NCI-H1092 (cell line): Measurements from ENCODE around the gene CAPN15.

ENCODE experiments used
- DNase-seq: peaks from one replicate; lab custom pipeline; 2025; lab: John Stamatoyannopoulos, UW

The CAPN15 gene

DNA sequence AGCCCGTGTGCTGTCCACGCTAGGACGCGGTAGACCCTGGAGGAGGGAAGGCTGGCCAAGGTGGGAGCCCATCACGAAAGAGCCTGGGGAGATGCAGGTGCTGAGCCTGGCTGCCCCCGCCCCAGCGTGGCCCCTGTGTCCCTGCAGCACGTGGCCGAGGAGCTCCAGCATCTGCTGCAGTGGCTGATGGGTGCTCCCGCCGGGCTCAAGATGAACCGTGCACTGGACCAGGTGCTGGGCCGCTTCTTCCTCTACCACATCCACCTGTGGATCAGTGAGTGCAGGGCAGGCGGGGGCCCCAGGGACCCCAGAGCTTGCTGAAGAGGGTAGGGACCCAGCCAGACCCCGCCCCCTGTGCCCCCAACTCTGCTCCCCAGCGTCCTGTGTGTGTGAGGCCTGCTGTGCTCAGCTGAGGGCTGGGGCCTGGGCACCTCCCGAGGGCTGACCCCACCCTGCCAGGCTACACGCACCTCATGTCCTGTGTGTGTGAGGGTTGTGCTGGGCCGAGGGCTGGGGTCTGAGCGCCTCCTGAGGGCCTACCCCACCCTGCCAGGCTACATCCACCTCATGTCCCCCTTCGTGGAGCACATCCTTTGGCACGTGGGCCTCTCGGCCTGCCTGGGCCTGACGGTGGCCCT, 50.8 kb downstream of the CAPN15 start:
- no peak for DNase-seq

DNA sequence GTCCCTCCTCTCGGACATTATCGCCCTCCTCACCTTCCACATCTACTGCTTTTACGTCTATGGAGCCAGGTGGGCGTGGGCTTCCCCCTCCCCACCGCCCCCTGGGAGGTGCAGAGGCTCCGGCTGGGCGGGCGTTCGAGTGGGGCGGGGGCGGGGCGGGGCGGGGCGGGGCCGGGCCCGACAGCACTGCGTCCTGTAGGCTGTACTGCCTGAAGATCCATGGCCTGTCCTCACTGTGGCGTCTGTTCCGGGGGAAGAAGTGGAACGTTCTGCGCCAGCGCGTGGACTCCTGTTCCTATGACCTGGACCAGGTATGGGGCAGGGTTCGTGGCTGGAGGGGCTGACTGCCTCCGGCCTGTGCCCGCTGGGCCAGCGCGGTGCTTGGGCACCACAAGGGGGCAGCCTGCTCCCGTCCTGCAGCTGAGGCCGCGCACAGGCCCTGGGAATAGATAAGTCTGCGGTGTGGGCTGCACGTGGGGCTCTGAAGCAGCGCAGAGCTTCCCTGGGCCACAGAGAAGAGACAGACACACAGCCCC, 51.4 kb downstream of the CAPN15 start:
- DNase-seq, result no peak

GRCh38 chr16:580141-580945, 52.8 kb downstream of the CAPN15 start:
- DNase-seq, result no peak

DNA sequence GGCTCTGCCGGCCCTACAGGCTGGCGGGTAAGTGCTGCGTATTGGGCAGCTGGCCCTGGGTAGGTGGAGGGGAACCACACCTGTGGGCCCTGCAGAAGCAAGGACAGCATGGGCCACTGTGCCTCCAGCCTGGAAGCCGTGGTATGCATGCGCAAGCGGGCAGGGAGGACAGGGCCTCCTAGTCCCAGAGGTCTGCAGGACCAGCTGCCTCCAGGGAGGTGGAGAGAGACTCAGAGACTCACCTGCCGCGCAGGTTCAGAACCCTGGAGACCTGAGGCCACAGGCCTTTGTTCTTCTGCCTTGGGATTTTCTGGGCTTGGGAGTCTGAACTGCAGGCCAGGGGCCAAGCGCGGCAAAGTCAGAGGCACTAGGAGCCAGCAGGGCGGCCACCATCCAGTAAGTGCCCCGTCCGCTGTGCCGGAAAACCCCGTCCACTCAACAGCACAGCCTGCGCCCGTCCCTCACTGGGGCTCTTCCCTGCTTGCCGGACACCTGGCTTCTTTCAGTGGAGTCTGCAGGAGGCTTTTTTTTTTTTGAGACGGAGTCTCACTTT, 53.5 kb downstream of the CAPN15 start:
- no peak for DNase-seq

DNA sequence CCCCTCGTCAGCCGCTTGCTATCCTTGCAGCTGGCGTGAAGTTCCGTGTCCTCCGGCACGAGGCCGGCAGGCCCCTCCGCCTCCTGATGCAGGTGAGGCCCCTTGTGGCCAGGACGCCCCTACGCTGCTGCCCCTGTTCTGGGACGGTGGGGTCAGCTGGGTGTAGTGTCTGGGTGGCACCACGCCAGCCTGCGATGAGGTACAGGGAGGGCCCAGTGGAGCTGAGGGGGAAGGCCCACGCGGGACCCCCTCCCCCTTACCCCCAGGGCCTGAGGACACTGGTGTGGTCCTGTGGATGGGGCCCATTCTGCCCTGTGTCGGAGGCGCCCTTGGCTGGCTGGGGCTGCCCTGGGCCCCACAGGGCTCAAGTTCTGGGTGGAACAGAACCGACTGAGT, 54.7 kb downstream of the CAPN15 start:
- DNase-seq, result no peak

- no peak for DNase-seq
Measured at GRCh38 chr16:582614-583331, 55.3 kb downstream of the CAPN15 start.

GRCh38 chr16:583470-583814, 55.9 kb downstream of the CAPN15 start:
- DNase-seq, result no peak

GRCh38 chr16:583815-584591, 56.5 kb downstream of the CAPN15 start:
- DNase-seq, result peak; percentile 37

DNA sequence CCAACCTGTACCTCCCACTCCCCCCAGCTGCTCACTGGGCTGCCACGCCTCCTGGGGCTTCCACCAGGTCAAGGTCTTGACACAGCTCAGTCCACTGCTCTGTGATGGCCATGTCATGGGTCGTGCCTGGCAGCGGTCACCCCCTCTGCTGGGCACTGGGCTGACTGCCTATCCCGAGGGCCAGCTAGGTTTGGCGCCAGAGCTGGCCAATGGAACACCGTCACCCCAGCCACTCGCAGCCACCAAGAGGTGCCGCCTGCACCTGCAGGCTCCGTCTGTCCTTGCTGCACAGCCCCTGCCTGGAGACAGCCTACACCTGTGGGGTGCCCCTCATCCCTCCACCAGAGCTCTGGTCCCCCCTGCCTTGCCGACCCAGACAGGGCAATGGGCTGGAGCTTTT, 57.8 kb downstream of the CAPN15 start:
- DNase-seq, result peak; percentile 17

- no peak for DNase-seq
Measured at GRCh38 chr16:586047-586644, 58.6 kb downstream of the CAPN15 start.

DNA sequence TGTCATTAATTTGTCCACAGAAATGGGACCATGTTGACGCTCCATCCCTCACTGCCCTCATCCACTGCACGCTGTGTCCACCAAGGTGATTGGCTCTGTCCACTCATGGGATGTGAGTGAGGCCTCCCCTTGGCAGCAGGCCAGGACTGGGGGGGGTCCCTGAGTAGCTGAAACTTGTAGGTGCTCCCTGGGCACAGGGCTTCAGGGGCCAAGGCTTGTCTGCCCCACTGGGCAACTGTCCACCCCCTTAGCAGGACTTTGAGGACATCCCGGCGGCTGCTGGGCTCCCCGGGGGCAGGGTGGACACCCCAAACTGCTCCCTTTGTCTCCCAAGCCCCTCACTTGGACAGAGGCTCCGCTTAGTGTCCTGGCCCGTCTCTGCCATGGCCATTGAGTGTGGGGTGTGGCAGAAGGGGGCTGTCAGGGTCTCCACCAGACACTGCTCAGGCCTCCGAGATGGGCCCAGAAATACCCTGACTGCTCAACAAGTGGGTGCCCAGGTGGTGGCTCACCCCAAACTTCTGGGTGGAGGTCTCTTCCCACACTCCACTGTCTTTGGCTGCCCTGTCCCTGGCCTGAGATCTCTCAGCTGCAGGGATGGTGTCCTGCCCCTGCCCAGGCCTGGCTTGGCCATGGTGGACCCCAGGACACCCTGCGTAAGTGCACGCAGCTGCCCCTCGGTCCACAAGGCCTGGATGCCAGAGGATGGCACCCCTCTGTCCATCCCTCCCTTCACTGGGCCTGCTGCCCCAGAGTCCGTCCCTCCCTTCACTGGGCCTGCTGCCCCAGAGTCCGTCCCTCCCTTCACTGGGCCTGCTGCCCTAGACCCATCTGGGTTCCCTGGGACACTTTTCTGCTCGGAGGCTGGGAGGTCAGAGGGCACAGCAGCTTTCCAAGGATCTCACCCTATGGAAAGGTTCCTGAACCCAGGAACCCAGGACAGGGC, 59.4 kb downstream of the CAPN15 start:
- no peak for DNase-seq

- peak; percentile 21 for DNase-seq
Measured at GRCh38 chr16:588639-588888, 61.1 kb downstream of the CAPN15 start.

- peak; percentile 92 for DNase-seq
Measured at GRCh38 chr16:588889-589657, 61.6 kb downstream of the CAPN15 start.

DNA sequence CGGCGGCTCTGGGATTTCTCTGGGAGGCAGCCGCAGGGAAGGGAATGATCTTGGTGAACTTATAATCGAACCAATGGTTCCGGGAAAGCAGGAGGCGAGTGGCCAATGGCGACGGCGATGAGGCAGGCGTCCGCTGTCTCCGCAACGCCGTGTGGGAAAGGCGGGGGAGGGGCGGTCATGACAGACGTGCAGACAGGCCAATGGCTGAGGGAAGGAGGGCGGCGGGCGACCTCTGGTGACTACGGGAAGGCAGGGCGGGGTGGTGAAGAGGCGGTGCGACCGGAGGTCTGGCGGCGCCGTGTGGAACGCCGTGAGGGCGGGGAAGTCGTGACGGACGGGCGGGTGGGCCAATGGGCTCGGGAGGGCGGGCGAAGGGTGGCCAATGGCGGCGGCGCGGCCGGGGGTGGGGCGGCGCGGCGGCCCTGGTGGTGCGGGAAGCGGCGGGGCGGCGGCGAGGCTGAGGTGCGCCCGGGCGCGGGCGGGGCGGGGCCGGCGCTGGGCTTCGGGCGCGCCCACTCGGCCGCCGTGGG, 62.2 kb downstream of the CAPN15 start, which contains the start of gene RAB40C:
TSS of gene RAB40C (plus strand) at position 409 of the 530 bp plus-strand sequence. CDS start 226 bp downstream, outside the sequence.
- DNase-seq, result peak; percentile 97

DNA sequence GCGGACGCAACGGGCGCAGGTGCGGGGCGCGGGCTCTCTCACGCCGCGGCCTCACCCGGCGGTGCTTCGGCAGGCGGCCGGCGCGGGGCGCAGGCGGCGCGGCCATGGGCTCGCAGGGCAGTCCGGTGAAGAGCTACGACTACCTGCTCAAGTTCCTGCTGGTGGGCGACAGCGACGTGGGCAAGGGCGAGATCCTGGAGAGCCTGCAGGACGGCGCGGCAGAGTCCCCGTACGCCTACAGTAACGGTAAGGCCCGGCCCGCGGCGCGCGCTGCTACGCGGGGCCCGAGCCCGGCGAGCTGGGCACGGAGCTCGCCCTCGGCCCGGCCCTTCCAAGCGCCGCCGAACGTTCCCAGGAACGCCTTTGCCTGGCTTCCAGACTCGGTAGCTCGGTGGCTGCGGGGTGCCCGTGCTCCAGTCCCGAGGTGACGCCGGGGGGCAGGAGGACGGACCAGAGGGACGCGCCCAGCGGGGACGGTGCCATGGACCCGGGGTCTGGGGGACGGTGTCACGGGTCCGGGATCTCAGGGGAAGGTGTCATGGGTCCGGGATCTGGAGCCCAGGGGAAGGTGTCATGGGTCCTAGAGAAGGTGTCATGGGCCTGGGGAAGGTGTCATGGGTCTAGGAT, 62.8 kb downstream of the CAPN15 start:
- DNase-seq, result no peak

DNA sequence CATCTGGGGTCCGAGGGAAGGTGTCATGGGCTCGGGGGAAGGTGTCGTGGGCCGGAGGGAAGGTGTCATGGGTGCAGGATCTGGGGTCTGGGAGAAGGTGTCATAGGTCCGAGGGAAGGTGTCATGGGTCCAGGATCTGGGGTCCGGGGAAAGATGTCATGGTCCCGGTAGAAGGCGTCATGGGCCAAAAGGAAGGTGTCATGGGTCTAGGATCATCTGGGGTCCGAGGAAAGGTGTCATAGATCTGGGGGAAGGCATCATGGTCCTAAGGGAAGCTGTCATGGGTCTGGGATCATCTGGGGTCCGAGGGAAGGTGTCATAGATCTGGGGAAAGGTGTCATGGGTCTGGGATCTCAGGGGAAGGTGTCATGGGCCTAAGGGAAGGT, 63.3 kb downstream of the CAPN15 start:
- no peak for DNase-seq

GRCh38 chr16:591231-591630, 63.7 kb downstream of the CAPN15 start:
- no peak for DNase-seq

GRCh38 chr16:591892-592517, 64.5 kb downstream of the CAPN15 start:
- no peak for DNase-seq
